Measurements from ENCODE around the gene CLASP1.

GRCh38 chr2:121340926-121341325 lies 308.3 kb downstream of the CLASP1 start:
- TF ChIP-seq CTCF (IDR thresholded peaks at IDR 0.05): no peak
- TF ChIP-seq POLR2AphosphoS5 (IDR thresholded peaks at IDR 0.05; ENCODE audit: low read depth, low read length): no peak
- TF ChIP-seq SIN3A (IDR thresholded peaks at IDR 0.05; ENCODE audit: borderline replicate concordance, insufficient read depth, low read depth, low read length): no peak
- no peak for TF ChIP-seq REST (IDR thresholded peaks at IDR 0.05; ENCODE audit: insufficient read depth in 1 of 2, low read depth in 2 of 2, low read length in 1 of 2)
- no peak for TF ChIP-seq TCF7L2 (IDR thresholded peaks at IDR 0.05; ENCODE audit: low read depth, low read length)
